ENCODE data around the gene ZNF750. TPM values are rescaled to one million over a fixed set of nuclear protein-coding genes. Genes with fewer than 3 reads are reported as not detected.

Gene ZNF750
- total and polyA plus RNA-seq, 2 of the 13 experiments (the other 11 are each of a cell fraction or from before 2014, with no cell fraction given), result not detected

- TF ChIP-seq POLR2G (IDR thresholded peaks at IDR 0.05; ENCODE audit: low read depth, low read length), result peak; percentile 51; the same call in 1 of the 2 replicates
- 0 out of 2 replicates have a peak, but pooled peaks have one; percentile 26 for TF ChIP-seq DPF2 (CRISPR knock-in tag; IDR thresholded peaks at IDR 0.05; ENCODE audit: borderline replicate concordance, low read depth)
- 0 out of 2 replicates have a peak, but pooled peaks have one; percentile 16 for TF ChIP-seq FOSL2 (CRISPR knock-in tag; IDR thresholded peaks at IDR 0.05)
- TF ChIP-seq ARNT2 (CRISPR knock-in tag; IDR thresholded peaks at IDR 0.05; ENCODE audit: low read depth), result 0 out of 2 replicates have a peak, but pooled peaks have one; percentile 22
- TF ChIP-seq RXRA (CRISPR knock-in tag; IDR thresholded peaks at IDR 0.05), result 0 out of 2 replicates have a peak, but pooled peaks have one; percentile 50
- no peak; the same call in 1 of the 2 replicates for TF ChIP-seq ARID4A (CRISPR knock-in tag; IDR thresholded peaks at IDR 0.05; ENCODE audit: borderline replicate concordance)
- no peak for TF ChIP-seq ZNF576 (CRISPR knock-in tag; IDR thresholded peaks at IDR 0.05)
- no peak for TF ChIP-seq TFDP1 (CRISPR knock-in tag; IDR thresholded peaks at IDR 0.05; ENCODE audit: borderline replicate concordance)
- TF ChIP-seq ZNF580 (CRISPR knock-in tag; IDR thresholded peaks at IDR 0.05; ENCODE audit: borderline replicate concordance, low read depth), result no peak
- 0 out of 2 replicates have a peak, but pooled peaks have one; percentile 14 for TF ChIP-seq KAT8 (CRISPR knock-in tag; IDR thresholded peaks at IDR 0.05)
- TF ChIP-seq RBM39 (IDR thresholded peaks at IDR 0.05; ENCODE audit: low read depth, low read length, poor library complexity, severe bottlenecking), result no peak
- no peak for TF ChIP-seq HNF1B (CRISPR knock-in tag; IDR thresholded peaks at IDR 0.05)
- no peak for TF ChIP-seq REXO4 (CRISPR knock-in tag; IDR thresholded peaks at IDR 0.05; ENCODE audit: borderline replicate concordance)
- 0 out of 2 replicates have a peak, but pooled peaks have one; percentile 18 for TF ChIP-seq NRL (CRISPR knock-in tag; IDR thresholded peaks at IDR 0.05; ENCODE audit: borderline replicate concordance)
Observed at GRCh38 chr17:82875407-82875856, 35.6 kb upstream of the ZNF750 start (continued).
